ENCODE measurements around the gene UCP3. TPM values are rescaled to one million over a fixed set of nuclear protein-coding genes. Genes with fewer than 3 reads are reported as not detected.

UCP3 gene
- total and polyA plus RNA-seq, 2 of the 8 experiments (the other 6 are each of a cell fraction or from before 2014, with no cell fraction given), result 0.85 to 1.3 TPM

GRCh38 chr11:73972187-73972586, 36.7 kb downstream of the UCP3 start (continued):
- TF ChIP-seq CHD7 (IDR thresholded peaks at IDR 0.05; ENCODE audit: insufficient replicate concordance, low read length) (no peak), CEBPB (IDR thresholded peaks at IDR 0.05; ENCODE audit: low read depth, low read length) (no peak), MAFK (IDR thresholded peaks at IDR 0.05; ENCODE audit: low read depth, low read length) (no peak), CTBP2 (IDR thresholded peaks at IDR 0.05; ENCODE audit: borderline replicate concordance, insufficient read depth, insufficient read length, low read length) (no peak), CHD1 (IDR thresholded peaks at IDR 0.05; ENCODE audit: low read depth, low read length) (no peak), CTCF (IDR thresholded peaks at IDR 0.05; ENCODE audit: control extremely low read depth in 1 of 3, insufficient read depth in 1 of 3, low read depth in 1 of 3, low read length in 3 of 3) (no peak), EGR1 (IDR thresholded peaks at IDR 0.05; ENCODE audit: borderline replicate concordance, low read depth, low read length) (no peak), CBX5 (IDR thresholded peaks at IDR 0.05; ENCODE audit: low read depth, low read length) (no peak)

Measured in H1 (cell line).